DMS153 treated with DMSO at 0.1 percent for 48 hours (cell line): ENCODE results near the gene RNF14.

ENCODE experiments used
- DNase-seq: peaks from one replicate; lab custom pipeline; 2025; ENCODE audit not compliant: unreplicated experiment; lab: John Stamatoyannopoulos, UW

The RNF14 gene

GRCh38 chr5:141945511-141946051, 23.3 kb upstream of the RNF14 start:
- DNase-seq, result no peak

- DNase-seq, result no peak
Measured at GRCh38 chr5:141947316-141947715, 21.6 kb upstream of the RNF14 start.

- no peak for DNase-seq
Measured at GRCh38 chr5:141948812-141949211, 20.1 kb upstream of the RNF14 start.

- no peak for DNase-seq
Measured at GRCh38 chr5:141949511-141949910, 19.4 kb upstream of the RNF14 start.

- DNase-seq, result no peak
Measured at GRCh38 chr5:141950207-141951005, 18.5 kb upstream of the RNF14 start.

- DNase-seq, result no peak
Measured at GRCh38 chr5:141951332-141951781, 17.5 kb upstream of the RNF14 start.

- no peak for DNase-seq
Measured at GRCh38 chr5:141952020-141952419, 16.9 kb upstream of the RNF14 start.

- no peak for DNase-seq
Measured at GRCh38 chr5:141954194-141954593, 14.7 kb upstream of the RNF14 start.

GRCh38 chr5:141957367-141957996, 11.4 kb upstream of the RNF14 start:
- DNase-seq, result no peak

GRCh38 chr5:141958113-141958512, 10.8 kb upstream of the RNF14 start, which contains the start of gene PCDH12:
PCDH12 (minus strand) TSS chr5:141958202; CDS start chr5:141957851, 351 bp downstream.
- DNase-seq, result peak; percentile 6

GRCh38 chr5:141958546-141959172, 10.2 kb upstream of the RNF14 start:
- DNase-seq, result no peak

- no peak for DNase-seq
Measured at GRCh38 chr5:141960018-141960417, 8.9 kb upstream of the RNF14 start.

GRCh38 chr5:141960449-141961323, 8.2 kb upstream of the RNF14 start:
- peak; percentile 51 for DNase-seq

GRCh38 chr5:141961466-141961865, 7.4 kb upstream of the RNF14 start:
- DNase-seq, result no peak

GRCh38 chr5:141963701-141964100, 5.2 kb upstream of the RNF14 start:
- DNase-seq, result no peak

GRCh38 chr5:141965071-141965470, 3.8 kb upstream of the RNF14 start:
- DNase-seq, result no peak

GRCh38 chr5:141966275-141966962, 2.5 kb upstream of the RNF14 start:
- DNase-seq, result no peak

- DNase-seq, result no peak
Measured at GRCh38 chr5:141966963-141967333, 2.0 kb upstream of the RNF14 start.

- DNase-seq, result no peak
Measured at GRCh38 chr5:141969783-141970771, 1.2 kb downstream of the RNF14 start.
